Activated CD4-positive, alpha-beta T cell treated with anti-CD3 and anti-CD28 coated beads, Interleukin-2, Interleukin-4, amounts not matched to agents 100 ng/mL and 50 ng/mL, durations not matched to agents 16 hours and 8 hours (primary cell): ENCODE measurements around the gene SMC4.
"Not testable (repeated sequence)": the region's sequence is repeated elsewhere in the genome, so short reads cannot be mapped to it uniquely, and the experiment has no call there.

Experiments used
- DNase-seq: peaks from one replicate; pipeline ENCODE4 v3.0.0-alpha.2; 2020; ENCODE audit warnings: low spot score

The SMC4 gene

GRCh38 chr3:160446522-160447056 lies 47.1 kb downstream of the SMC4 start:
- DNase-seq: no peak

DNA sequence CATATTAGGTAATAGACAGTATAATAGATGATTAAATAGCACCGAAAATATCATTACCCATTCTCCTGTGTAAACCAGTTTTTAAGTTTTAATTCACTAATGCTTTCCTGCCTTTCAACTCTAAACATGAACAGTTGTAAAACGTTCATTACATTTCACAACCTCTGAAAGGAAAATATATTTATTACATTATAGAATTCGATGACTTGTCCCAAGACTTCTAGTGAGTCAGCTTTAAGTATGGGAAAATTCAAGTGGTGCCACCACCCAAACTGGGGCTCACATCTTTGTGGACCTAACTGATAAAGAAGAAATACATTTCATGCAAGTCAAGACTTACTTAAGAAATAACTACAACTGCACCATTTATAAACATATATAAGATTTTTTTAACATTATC lies 48.1 kb downstream of the SMC4 start:
- no peak for DNase-seq

DNA sequence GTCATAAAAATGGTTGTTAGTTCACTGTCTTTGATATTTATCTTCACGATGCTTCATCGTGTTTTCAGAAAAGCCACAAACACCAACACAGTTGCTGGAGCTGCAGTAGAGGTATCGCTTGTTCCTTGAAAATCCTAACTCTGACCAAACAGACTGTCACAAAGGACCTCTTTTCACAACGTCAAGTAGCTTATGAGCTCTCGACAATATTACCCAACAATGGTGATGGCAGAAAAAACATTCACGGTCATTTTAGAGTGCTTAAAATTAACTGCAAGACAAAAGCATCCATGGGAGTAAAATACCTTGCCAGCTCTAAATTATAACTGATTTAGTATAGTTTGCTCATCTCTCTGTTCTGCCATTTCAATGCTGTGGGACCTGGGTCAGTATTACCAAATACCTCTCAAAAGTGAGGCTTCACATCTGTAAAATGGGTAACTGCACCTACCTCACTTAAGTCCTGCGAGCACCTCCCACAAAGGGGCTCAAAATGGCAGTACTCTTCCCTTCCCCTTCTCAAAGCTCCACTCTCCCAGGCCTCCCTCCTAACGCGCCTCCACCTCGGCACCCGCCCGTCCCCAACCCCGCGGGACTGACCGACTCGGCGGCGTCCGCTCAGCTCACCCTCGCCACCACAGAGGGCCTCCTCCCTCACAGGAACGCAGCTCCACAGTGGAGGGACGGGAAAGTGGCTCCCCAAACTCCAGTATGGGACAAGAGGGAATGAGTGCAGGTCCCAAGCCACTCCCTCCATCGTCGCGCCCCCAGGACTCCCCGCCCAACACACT lies 49.6 kb downstream of the SMC4 start:
- peak; percentile 58 for DNase-seq

GRCh38 chr3:160449636-160450598 lies 50.5 kb downstream of the SMC4 start, which contains the start of gene TRIM59:
TSS of gene TRIM59 (minus strand) at chr3:160449786. CDS start at chr3:160439183, 10,603 bp downstream.
- peak; percentile 99 for DNase-seq

GRCh38 chr3:160450846-160451245 lies 51.4 kb downstream of the SMC4 start:
- DNase-seq: no peak

- DNase-seq: no peak
Observed at GRCh38 chr3:160451602-160452001, 52.2 kb downstream of the SMC4 start.

DNA sequence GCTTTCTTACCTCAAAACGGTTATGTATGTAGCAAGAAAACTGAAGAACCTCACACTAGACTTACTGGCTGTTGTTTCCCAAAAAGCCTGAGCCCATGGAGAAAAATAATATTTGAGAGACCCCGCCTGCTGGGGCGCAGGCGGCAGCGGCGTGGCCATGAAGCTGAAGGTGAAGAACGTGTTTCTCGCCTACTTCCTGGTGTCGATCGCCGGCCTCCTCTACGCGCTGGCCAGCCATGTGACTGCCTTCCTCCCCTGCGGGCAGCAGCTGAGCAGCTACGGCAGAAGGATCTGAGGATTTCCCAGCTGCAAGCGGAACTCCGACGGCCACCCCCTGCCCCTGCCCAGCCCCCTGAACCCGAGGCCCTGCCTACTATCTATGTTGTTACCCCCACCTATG lies 52.8 kb downstream of the SMC4 start:
- DNase-seq: not testable (repeated sequence)

GRCh38 chr3:160454995-160455394 lies 55.5 kb downstream of the SMC4 start:
- no peak for DNase-seq

DNA sequence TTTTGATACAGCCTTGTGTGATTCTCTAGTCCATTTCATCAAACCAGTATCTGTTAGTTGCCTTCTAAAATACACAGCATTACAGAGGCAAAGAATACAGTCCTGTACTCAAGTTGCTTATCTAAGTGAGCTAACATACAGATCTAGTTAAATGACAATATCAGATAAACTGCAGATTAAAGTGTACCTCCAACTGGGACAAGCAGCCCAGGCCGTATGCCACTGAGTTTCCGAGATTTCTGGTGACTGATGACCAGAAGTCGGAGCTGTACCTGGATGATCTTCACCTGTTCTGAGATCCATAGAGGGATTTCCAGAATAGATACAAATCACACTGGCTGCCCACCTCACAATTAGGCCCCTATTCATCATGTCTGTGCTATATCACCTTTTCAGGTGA lies 56.4 kb downstream of the SMC4 start:
- DNase-seq: no peak

- DNase-seq: no peak
Observed at GRCh38 chr3:160458151-160458550, 58.7 kb downstream of the SMC4 start.

GRCh38 chr3:160459450-160459970 lies 60.1 kb downstream of the SMC4 start:
- DNase-seq: no peak

DNA sequence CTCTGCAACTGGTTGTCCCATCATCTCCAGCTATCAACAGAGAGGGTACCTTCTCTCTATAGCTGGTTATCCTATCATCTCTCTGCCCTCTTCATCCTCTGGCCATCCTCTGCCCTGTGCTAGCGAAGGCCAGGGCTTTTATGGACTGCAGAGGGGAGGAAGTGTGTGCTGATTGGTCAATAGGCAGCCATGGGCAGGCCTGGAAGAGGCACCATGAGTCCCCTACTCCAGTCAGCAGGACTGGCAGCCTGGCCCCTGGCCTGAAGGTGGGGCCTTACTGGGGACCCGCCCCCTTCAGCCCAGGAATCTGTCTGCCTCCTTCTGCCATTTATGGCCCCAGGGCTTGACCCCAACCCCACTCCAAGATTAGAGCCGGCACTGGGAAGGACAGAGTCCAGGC lies 60.6 kb downstream of the SMC4 start:
- DNase-seq: no peak

DNA sequence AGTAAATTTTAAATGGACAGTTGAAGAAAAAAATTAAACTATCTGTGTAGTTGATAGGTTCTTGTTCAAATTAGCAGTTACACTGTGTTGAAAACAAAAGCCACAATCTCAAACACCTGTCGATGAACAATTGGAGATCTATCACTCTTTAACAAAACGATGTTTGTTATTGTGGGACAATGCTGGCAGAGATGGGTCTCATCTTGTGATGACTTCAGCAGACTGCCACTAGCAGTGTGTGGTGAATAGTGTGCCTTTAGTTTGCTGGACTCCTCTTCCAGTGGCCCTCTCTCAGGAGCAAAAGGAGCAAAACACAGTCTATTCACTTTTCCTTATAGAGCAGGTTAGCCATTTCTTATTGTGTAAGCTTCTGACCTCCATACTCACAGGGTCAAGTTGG lies 64.9 kb downstream of the SMC4 start:
- DNase-seq: no peak

DNA sequence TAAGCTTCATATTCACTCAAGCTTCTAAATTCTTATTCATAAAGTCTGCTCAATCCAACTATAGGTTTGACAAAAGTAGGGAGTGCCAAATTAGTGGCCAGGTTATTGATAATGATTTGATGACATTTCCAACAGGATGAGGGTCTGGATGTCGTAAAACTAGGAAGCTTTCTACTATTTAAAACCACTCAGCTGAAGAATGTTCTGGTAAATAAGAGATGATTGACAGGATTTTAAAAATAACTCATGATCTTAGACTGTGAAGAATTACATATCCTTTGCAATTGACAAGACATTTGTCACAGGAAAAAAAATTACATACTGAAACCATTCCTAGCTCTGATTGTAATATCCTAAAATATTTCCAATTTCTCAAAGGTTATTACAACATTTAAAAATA lies 65.5 kb downstream of the SMC4 start:
- DNase-seq: no peak

GRCh38 chr3:160470181-160470580 lies 70.7 kb downstream of the SMC4 start:
- DNase-seq: no peak

DNA sequence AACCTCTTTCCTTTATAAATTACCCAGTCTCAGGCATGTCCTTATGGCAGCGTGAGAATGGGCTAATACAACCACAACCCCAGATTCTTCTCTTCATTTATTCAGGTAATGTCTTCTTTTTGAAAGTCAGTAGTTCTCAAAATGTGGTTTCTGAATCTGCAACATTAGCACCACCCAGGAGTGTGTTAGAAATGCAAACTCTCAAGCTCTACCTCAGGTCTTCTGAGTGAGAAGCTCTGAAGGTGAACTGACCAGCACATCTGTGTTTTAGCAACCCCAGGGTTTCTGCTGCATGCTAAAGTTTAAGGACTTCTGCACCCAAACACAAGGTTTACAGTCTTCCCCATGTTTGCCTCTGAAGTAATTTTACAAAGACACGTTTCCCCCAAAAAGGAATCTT lies 72.4 kb downstream of the SMC4 start:
- no peak for DNase-seq

- no peak for DNase-seq
Observed at GRCh38 chr3:160472344-160472743, 72.9 kb downstream of the SMC4 start.

DNA sequence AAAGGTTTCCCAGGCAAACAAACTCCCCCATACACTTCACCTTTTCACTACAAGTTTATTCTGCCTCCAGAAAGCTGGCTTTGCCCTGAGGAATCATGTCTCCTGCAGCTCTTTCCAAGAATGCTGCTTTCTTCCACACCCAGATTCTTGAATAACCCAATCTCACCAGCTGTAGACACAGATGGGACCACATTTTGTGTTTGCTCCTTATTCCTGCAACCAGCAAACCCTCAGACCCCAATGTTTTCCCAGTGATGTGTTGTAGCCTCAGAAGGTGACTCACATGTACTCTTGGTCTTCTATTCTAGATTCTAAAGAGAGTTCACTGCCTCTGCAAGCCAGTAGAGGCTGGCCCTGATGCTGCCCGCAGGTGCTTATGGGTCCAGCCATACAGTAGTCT lies 73.8 kb downstream of the SMC4 start:
- no peak for DNase-seq

DNA sequence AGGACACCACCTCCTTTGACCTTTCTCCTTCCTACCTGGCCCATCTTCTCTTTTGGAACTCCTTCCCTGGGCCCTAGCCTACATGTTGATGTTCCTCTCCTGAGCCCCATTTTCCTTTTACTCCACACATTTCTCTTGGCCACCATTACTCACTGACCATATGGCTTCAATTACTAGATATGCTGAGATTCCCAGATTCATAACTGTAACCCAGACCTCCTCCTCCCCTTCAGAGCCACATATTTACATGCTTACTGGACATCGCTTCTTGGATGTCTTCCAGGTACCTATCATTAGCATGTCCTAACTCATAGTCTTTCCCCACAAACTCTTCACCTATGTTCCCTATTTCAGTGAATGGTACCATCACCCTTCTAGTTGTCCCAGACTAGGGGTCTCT lies 74.5 kb downstream of the SMC4 start:
- no peak for DNase-seq

DNA sequence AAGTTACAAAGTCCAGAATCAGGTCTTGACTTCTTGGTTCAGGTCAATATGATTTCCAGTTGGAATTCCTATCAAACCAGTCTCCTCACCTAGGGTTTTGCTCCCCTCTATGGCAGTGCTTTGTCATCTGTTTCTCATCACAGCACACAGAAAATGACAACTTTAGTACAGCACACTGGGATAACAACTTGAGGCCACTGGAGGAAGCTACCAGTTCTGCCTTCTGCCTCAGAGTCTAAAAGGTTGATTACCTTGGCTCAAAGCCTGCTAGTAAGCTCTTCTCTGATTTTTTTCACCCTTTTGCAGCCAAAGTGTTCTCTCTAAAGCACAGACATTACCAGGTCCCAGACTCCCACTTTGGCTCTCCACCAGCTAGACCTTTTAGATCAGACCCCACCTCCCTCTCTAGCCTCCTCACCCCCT lies 75.0 kb downstream of the SMC4 start:
- no peak for DNase-seq

- no peak for DNase-seq
Observed at GRCh38 chr3:160475153-160475552, 75.7 kb downstream of the SMC4 start.

- DNase-seq: no peak
Observed at GRCh38 chr3:160475884-160476283, 76.4 kb downstream of the SMC4 start.
